Activated CD8-positive, alpha-beta memory T cell treated with anti-CD3 and anti-CD28 coated beads, Interleukin-2, amount 50 U/mL, for 48 hours (primary cell): ENCODE data around the gene ABHD12.

Experiments
- DNase-seq: peaks from one replicate; pipeline ENCODE4 v3.0.0-alpha.2; 2020

Gene ABHD12

DNA sequence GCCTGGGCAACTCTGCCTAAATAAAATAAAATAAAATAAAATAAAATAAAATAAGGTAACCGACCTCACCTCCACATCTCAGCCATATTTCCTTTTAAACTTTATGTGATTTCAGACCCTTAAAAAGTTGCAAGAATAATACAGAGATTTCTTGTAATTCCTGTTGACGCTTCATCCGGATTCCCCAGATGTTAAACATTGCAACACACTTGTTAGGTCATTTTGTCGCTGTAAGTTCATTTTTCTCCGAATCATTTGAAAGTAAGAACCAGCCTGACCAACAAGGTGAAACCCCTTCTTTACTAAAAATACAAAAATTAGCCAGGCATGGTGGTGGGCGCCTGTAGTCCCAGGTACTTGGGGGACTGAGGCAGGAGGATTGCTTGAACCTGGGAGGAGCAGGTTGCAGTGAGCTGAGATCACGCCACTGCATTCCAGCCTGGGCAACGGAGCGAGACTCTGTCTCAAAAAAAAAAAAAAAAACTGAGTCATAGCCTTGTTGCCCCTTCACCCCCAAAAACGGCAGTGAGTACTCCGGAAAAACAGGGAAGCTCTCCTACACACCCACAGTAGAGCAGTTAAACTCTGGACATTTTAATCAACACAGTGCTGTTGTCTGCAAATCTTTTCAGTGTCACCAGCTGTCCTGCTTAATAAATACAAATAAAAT lies 136.9 kb downstream of the ABHD12 start:
- no peak for DNase-seq

DNA sequence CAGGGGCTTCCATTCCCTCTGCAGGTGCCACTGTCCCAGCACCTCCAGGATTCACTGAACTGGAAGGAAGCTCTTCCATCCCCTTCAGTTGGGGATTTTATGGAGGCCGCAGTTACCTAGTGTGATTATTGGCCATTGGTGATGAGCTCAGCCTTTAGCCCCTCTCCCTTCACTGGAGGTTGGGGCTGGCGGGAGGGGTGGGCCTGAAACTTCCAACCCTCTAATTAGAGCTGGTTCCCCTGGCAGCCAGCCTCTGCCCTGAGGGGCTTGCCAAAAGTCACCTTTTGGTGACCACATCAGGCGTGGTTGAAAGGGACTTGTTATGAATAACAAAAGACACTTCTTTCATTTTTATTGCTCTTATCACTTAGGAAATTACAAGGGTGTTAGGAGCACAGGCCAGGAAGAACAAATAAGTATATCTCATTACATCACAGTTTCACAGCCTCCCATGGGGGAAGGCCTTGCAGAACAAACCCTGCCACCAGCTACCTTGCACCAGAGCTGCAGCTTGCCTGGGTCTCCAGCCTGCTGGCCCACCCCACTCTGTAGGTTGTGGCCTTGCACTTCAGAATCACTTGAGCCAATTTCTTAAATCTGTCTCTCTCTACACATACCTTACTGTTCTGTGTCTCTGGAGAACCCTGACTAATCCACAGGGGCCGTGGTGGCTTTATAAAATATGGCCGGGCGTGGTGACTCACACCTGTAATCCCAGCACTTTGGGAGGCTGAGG lies 137.8 kb downstream of the ABHD12 start:
- DNase-seq = peak; percentile 46

DNA sequence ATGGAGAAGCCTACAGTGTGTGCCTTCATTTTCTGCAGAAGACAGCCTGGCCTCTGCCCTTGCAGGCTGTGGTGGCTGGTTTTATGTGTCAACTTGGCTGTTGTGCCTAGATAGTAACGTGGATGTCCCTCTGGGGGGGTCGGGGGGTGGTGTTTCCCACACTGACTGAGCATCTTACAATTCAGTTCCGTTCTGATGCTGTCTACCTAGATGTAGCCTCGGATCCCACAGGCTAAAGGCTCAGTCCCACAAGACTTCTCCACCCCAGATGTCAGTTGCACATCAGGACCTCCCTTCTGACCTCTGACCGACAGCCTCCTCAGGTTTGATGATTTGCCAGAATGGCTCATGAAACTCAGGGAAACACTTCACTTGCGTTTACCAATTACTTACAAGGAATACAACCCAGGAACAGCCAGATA lies 138.4 kb downstream of the ABHD12 start:
- no peak for DNase-seq

DNA sequence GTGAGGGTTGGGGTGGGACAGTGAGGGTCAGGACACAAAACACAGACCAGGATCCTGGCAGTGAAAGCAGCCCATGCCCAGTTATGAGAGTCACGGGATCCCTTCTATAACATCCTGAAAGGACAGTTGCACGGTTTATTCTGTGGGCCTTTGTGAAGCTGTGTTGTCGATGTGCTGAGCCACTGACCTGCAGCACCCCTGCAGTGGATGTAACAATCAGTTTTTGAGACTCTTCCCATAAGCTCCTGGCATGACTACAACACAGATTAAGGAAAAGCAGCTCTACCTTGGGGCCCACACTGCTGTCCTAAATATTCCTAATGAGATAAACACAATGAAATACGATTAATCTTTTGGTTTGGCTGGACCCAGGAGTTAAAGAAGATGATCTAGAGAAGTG lies 139.1 kb downstream of the ABHD12 start:
- DNase-seq = no peak

DNA sequence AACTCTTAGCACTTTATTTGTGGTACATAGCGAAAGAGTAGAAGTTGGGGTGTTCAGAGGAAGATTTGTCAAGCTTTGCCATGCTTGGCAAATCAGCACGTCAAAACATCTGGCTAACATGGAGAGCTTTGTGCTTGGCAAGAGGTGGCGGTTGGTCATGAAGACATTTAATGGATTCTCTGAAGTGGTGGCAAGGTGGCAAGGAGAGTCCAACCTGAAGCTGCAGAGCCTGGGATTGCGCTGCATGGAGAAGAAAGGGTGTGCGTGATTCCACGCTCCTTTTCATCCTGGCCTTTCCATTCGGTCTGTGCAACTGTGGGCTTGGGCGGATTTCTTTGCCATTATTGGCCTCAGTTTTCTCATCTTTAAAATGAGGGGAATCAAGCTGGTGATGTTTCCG lies 139.6 kb downstream of the ABHD12 start:
- DNase-seq = no peak

DNA sequence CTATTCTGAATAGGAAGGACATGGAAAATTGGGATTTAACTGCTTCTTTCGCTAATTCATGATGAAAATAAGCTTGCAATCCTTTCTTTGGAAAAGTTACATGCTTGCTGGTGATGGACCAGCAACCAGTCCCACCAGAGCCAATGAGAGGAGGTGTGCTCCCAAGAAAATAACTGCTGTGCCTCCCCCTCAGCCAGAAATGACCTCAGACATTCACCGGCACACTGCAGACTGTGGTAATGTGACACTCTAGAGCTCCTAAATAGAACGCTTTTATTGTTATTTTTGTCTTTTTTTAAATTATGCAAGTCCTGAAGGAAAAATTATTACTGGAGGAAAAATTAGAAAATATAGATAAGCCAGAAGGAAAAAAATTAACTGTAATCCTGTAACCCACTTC lies 140.1 kb downstream of the ABHD12 start:
- no peak for DNase-seq
